Activated CD4-positive, alpha-beta T cell treated with anti-CD3 and anti-CD28 coated beads, Interleukin-2, amount 10 ng/mL, durations not matched to agents 24 days and 14 days (primary cell): Measurements from ENCODE around the gene TMEM72. TPM values are rescaled to one million over a fixed set of nuclear protein-coding genes. Genes with fewer than 3 reads are reported as not detected.
"Not testable (repeated sequence)": the region's sequence is repeated elsewhere in the genome, so short reads cannot be mapped to it uniquely, and the experiment has no call there.

ENCODE experiments used
- DNase-seq: peaks from one replicate; pipeline ENCODE4 v3.0.0; 2022
- H3K27ac Mint-ChIP-seq: one replicate; pipeline ENCODE4 v1.8.0; 2022; ENCODE audit warnings: mild to moderate bottlenecking, mixed read lengths
- H3K27me3 Mint-ChIP-seq: one replicate; pipeline ENCODE4 v1.8.0; 2022; ENCODE audit warnings: mixed read lengths
- H3K36me3 Mint-ChIP-seq: one replicate; pipeline ENCODE4 v1.8.0; 2022; ENCODE audit warnings: low read depth, mild to moderate bottlenecking, mixed read lengths
- H3K4me1 Mint-ChIP-seq: one replicate; pipeline ENCODE4 v1.8.0; 2021; ENCODE audit warnings: mixed read lengths
- H3K4me3 Mint-ChIP-seq: one replicate; pipeline ENCODE4 v1.8.0; 2022; ENCODE audit warnings: mild to moderate bottlenecking, moderate library complexity, mixed read lengths
- H3K9me3 Mint-ChIP-seq: one replicate; pipeline ENCODE4 v1.8.0; 2021; ENCODE audit warnings: mixed read lengths
- intact Hi-C: fragments of 100-400 bp; cut with micrococcal nuclease; formaldehyde crosslinking; loops from one replicate; pipeline ENCODE4 v1.15.1; 2023
- total RNA-seq: library from RNA; stranded (reverse); gene quantifications from 2 replicates; pipeline ENCODE4 v1.2.3, GENCODE V29; 2022

The TMEM72 gene
- not detected in 2 replicates for total RNA-seq

GRCh38 chr10:44911081-44911540, at the start of gene TMEM72:
Gene TMEM72, plus strand, starts transcription at chr10:44911337. Its CDS starts 176 bp downstream, at chr10:44911513.
- Mint-ChIP-seq H3K36me3 (no peaks in the 10 kb centered on the region), H3K27me3 (peaks cover 3% of the 10 kb centered on the region), H3K4me1 (peaks cover 11% of the 10 kb centered on the region), H3K4me3 (no peak within 1 kb of the TSS), H3K27ac (no peak within 1 kb of the TSS), H3K9me3 (no peaks in the 10 kb centered on the region)
- DNase-seq: no peak
- intact Hi-C loops: no loop called here

- Mint-ChIP-seq H3K4me3 (no peak overlapping the region), H3K9me3 (no peaks in the 10 kb centered on the region), H3K4me1 (peaks cover 18% of the 10 kb centered on the region), H3K36me3 (no peaks in the 10 kb centered on the region), H3K27ac (no peak overlapping the region), H3K27me3 (peaks cover 39% of the 10 kb centered on the region)
- intact Hi-C loops: no loop called here
- DNase-seq: no peak
Observed at GRCh38 chr10:44862006-44862751, 49.0 kb upstream of the TMEM72 start.

GRCh38 chr10:44862924-44863323, 48.2 kb upstream of the TMEM72 start:
- peaks cover 44% of the 10 kb centered on the region for H3K27me3 Mint-ChIP-seq
- no peak for DNase-seq
- no peak overlapping the region for H3K27ac Mint-ChIP-seq
- peaks cover 15% of the 10 kb centered on the region for H3K4me1 Mint-ChIP-seq
- H3K36me3 Mint-ChIP-seq: no peaks in the 10 kb centered on the region
- intact Hi-C loops: no loop called here
- no peaks in the 10 kb centered on the region for H3K9me3 Mint-ChIP-seq
- peak overlapping the region; percentile 13 for H3K4me3 Mint-ChIP-seq

GRCh38 chr10:44863344-44864047, 47.6 kb upstream of the TMEM72 start:
- Mint-ChIP-seq H3K4me1 (peaks cover 15% of the 10 kb centered on the region), H3K27ac (no peak overlapping the region), H3K4me3 (peak overlapping the region; percentile 92), H3K27me3 (peaks cover 47% of the 10 kb centered on the region), H3K9me3 (no peaks in the 10 kb centered on the region), H3K36me3 (no peaks in the 10 kb centered on the region)
- intact Hi-C loops: loop anchor here (2.0 kb wide), 2 partner anchors 15 to 1193 kb away; no protein-coding TSS in a partner anchor
- DNase-seq: no peak

GRCh38 chr10:44864051-44864450, 47.1 kb upstream of the TMEM72 start:
- intact Hi-C loops: loop anchor here (2.0 kb wide), 2 partner anchors 15 to 1193 kb away; no protein-coding TSS in a partner anchor
- Mint-ChIP-seq H3K36me3 (no peaks in the 10 kb centered on the region), H3K9me3 (no peaks in the 10 kb centered on the region), H3K27ac (peak overlapping the region; percentile 2), H3K4me3 (peak overlapping the region; percentile 92), H3K27me3 (peaks cover 50% of the 10 kb centered on the region), H3K4me1 (peaks cover 15% of the 10 kb centered on the region)
- DNase-seq: peak; percentile 71

- intact Hi-C loops: loop anchor here (2.0 kb wide), 2 partner anchors 14 to 1194 kb away; no protein-coding TSS in a partner anchor
Observed at GRCh38 chr10:44864637-44865288, 46.4 kb upstream of the TMEM72 start.

GRCh38 chr10:44865289-44865671, 45.9 kb upstream of the TMEM72 start:
- H3K27me3 Mint-ChIP-seq: peaks cover 61% of the 10 kb centered on the region
- peak overlapping the region; percentile 92 for H3K4me3 Mint-ChIP-seq
- no peaks in the 10 kb centered on the region for H3K9me3 Mint-ChIP-seq
- peaks cover 15% of the 10 kb centered on the region for H3K4me1 Mint-ChIP-seq
- no peaks in the 10 kb centered on the region for H3K36me3 Mint-ChIP-seq
- no peak overlapping the region for H3K27ac Mint-ChIP-seq
- DNase-seq: no peak
- intact Hi-C loops: loop anchor here (2.0 kb wide), 2 partner anchors 14 to 1194 kb away; no protein-coding TSS in a partner anchor

More at GRCh38 chr10:44864637-44865288, 46.4 kb upstream of the TMEM72 start:
- no peaks in the 10 kb centered on the region for H3K36me3 Mint-ChIP-seq
- H3K9me3 Mint-ChIP-seq: no peaks in the 10 kb centered on the region
- peak overlapping the region; percentile 92 for H3K4me3 Mint-ChIP-seq
- H3K27ac Mint-ChIP-seq: peak overlapping the region; percentile 50
- peaks cover 15% of the 10 kb centered on the region for H3K4me1 Mint-ChIP-seq
- H3K27me3 Mint-ChIP-seq: peaks cover 56% of the 10 kb centered on the region
- DNase-seq: peak; percentile 95

GRCh38 chr10:44866367-44866766, 44.8 kb upstream of the TMEM72 start:
- H3K4me3 Mint-ChIP-seq, DNase-seq, intact Hi-C loops, H3K9me3 Mint-ChIP-seq, H3K27ac Mint-ChIP-seq, H3K36me3 Mint-ChIP-seq: not testable (repeated sequence)
- Mint-ChIP-seq H3K27me3 (peaks cover 66% of the 10 kb centered on the region), H3K4me1 (peaks cover 15% of the 10 kb centered on the region)

GRCh38 chr10:44870031-44870430, 41.1 kb upstream of the TMEM72 start:
- Mint-ChIP-seq H3K27ac (no peak overlapping the region), H3K27me3 (peaks cover 46% of the 10 kb centered on the region), H3K4me3 (no peak overlapping the region), H3K36me3 (no peaks in the 10 kb centered on the region), H3K4me1 (peaks cover under 1% of the 10 kb centered on the region), H3K9me3 (no peaks in the 10 kb centered on the region)
- intact Hi-C loops: no loop called here
- DNase-seq: no peak

GRCh38 chr10:44873160-44873559, 38.0 kb upstream of the TMEM72 start:
- no peak overlapping the region for H3K27ac Mint-ChIP-seq
- DNase-seq: no peak
- H3K4me3 Mint-ChIP-seq: no peak overlapping the region
- intact Hi-C loops: no loop called here
- no peaks in the 10 kb centered on the region for H3K9me3 Mint-ChIP-seq
- H3K4me1 Mint-ChIP-seq: no peaks in the 10 kb centered on the region
- peaks cover 25% of the 10 kb centered on the region for H3K27me3 Mint-ChIP-seq
- no peaks in the 10 kb centered on the region for H3K36me3 Mint-ChIP-seq

- Mint-ChIP-seq H3K4me3 (no peak overlapping the region), H3K36me3 (no peaks in the 10 kb centered on the region), H3K4me1 (peaks cover 7% of the 10 kb centered on the region), H3K27me3 (peaks cover 17% of the 10 kb centered on the region), H3K9me3 (no peaks in the 10 kb centered on the region), H3K27ac (no peak overlapping the region)
- intact Hi-C loops: no loop called here
- DNase-seq: no peak
Observed at GRCh38 chr10:44874166-44874565, 37.0 kb upstream of the TMEM72 start.

GRCh38 chr10:44878706-44879530, 32.2 kb upstream of the TMEM72 start:
- Mint-ChIP-seq H3K4me3 (peak overlapping the region; percentile 86), H3K4me1 (peaks cover 11% of the 10 kb centered on the region), H3K27me3 (peaks cover 5% of the 10 kb centered on the region), H3K36me3 (no peaks in the 10 kb centered on the region), H3K27ac (peak overlapping the region; percentile 51), H3K9me3 (no peaks in the 10 kb centered on the region)
- DNase-seq: peak; percentile 94
- intact Hi-C loops: loop anchor here (2.0 kb wide), 1 partner anchor 14 kb away; no protein-coding TSS in a partner anchor

- DNase-seq: no peak
- intact Hi-C loops: loop anchor here (2.0 kb wide), 1 partner anchor 15 kb away; no protein-coding TSS in a partner anchor
- H3K27me3 Mint-ChIP-seq: peaks cover 9% of the 10 kb centered on the region
- no peaks in the 10 kb centered on the region for H3K9me3 Mint-ChIP-seq
- peak overlapping the region; percentile 86 for H3K4me3 Mint-ChIP-seq
- no peaks in the 10 kb centered on the region for H3K36me3 Mint-ChIP-seq
- H3K4me1 Mint-ChIP-seq: peaks cover 11% of the 10 kb centered on the region
- no peak overlapping the region for H3K27ac Mint-ChIP-seq
Observed at GRCh38 chr10:44879531-44879899, 31.6 kb upstream of the TMEM72 start.
